A549 (cell line): ENCODE results near the gene FOXO6.

Experiments used
- CTCF ChIP-seq: fragments of >200 bp; sonication (Bioruptor Twin); formaldehyde crosslinking; IDR thresholded peaks from 3 replicates; pipeline ENCODE4 v1.5.1; 2016
- E2F6 ChIP-seq: IDR thresholded peaks from 2 replicates; pipeline ENCODE4 v1.6.1; 2012; ENCODE audit warnings: low read depth, borderline replicate concordance

GRCh38 chr1:41418857-41419583 lies 57.8 kb downstream of the FOXO6 start:
- TF ChIP-seq CTCF, result no peak
- no peak for TF ChIP-seq E2F6
